ENCODE results near the gene TRAK1.
"Not testable (repeated sequence)": the region's sequence is repeated elsewhere in the genome, so short reads cannot be mapped to it uniquely, and the experiment has no call there.

The TRAK1 gene

DNA sequence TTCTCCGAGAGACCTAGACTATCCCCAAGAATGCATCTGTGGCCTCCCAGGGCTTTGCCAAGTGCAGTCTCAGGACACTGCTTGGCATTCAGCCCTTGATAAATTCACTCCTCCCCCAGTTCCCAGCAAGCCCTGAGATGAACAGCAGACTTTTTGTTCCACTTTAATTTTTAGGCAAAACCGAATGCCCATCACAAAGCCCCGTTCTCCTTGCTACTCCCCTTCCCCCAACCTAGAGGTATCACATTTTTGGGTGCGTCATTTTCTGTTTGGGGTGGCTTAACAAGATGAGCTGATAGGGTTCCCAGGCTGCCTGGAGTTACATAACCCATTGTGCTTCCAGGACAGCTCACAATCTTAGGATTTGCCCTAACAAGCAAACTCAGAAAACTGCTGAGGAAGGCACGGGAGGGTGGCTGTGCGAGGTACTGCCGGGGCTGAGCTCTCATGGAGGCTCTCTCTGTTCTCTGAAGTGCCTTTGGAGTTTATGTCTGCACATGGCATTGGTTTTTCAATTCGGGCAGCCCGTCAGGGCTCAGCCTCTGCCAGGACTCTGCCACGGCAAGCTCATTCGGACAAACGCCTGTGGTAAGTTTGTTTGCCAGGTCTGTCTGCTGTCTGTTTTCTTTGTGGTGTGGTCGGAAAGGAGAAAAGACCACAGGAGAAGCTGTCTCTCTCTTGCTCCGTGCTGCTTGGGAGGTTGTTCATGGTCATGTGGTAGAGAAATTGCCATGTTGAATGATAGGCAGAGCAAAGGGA, at the start of gene TRAK1:
Gene TRAK1 (plus strand): TSS at position 385 of the 759 bp plus-strand sequence. CDS start 113 bp downstream, at position 498.
- DNase-seq = no peak

GRCh38 chr3:42042747-42043098, 48.4 kb upstream of the TRAK1 start:
- DNase-seq = no peak

GRCh38 chr3:42043099-42043813, 47.9 kb upstream of the TRAK1 start:
- no peak for DNase-seq

GRCh38 chr3:42045708-42046243, 45.4 kb upstream of the TRAK1 start:
- DNase-seq = no peak

DNA sequence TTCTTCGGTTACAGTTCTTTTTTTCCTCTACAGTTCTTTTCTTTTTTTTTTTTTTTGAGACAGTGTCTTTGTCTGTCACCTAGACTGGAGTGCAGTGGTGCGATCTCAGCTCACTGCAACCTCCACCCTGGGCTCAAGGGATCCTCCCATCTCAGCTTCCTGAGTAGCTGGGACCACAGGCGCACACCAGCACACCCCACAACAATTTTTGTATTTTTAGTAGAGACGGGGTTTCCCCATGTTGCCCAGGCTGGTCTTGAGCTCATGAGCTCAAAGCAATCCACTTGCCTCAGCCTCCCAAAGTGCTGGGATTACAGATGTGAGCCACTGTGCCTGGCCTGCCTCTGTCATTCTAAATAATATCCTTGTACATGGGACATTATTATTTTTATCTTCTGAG, 42.6 kb upstream of the TRAK1 start:
- not testable (repeated sequence) for DNase-seq

DNA sequence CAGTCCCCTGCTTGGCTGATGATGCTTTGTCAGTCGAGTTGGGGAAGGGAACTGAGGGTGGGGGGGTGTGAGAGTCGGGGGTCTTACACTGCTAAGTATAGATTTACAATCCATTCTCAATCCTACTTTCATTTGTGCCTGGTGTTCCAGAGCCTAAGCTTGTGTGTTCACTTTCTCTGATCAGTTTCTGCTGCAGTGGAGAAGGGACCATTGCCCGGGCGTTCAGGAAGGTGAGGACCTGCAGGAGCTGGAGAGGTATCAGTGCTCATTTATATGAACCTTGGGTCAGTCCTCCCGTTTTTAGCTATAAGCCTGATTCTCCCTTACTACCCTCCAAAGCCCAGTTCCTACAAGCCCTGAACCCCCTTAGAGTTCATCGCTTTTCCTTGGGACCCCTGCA, 41.0 kb upstream of the TRAK1 start:
- no peak for DNase-seq

DNA sequence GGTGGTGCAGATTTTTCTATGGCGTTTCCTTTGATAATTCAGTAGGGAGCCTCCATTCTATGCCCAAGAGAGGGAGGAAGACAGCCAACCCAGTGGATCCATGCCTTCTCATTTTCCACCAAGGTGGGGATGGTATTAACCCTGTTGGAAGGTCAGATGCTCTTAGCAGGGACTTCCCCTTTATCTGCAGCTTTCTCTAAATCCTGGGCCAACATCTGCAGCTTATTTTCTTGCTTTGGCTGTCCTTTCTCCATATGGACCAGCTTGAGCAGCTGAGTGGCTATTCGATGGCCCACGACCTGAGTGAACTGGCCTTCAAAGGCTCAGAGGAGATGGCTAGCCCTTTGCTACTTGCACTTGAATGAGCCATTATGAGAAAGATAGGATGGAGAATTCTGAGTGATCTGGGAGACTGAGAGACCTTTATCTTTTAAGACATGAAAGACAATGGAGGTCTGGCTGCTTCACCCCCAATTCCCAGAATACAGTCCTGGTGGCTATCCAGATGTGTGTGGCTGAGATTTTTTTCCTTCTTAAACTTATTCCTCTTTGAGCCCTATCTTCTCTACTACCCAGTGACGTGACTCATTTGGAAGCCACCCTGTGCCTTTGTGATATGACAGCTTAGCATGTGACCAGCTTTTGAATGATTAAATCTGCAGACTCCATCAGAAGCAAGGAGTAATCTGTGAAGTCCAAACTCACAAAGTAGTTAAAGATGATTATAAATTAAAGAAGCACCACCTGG, 39.6 kb upstream of the TRAK1 start:
- no peak for DNase-seq

DNA sequence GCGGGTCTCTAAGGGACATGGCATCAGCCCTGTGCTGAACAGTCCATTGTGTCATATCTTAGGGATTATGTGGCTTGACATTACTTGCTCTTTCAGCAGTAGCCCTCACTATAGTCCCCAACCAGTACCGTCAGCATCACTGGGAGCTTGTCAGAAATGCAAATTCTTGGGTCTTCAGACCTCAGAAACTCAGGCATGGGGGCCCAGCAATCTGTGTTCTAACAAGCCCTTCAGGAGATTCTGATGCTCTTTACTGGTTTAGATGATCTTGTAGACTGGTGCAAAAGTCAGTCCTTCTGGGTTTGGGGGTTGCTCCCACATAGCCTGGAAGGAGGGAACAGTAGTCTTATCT, 39.0 kb upstream of the TRAK1 start:
- no peak for DNase-seq

- DNase-seq = no peak
Observed at GRCh38 chr3:42052484-42053351, 38.4 kb upstream of the TRAK1 start.

GRCh38 chr3:42053476-42053875, 37.7 kb upstream of the TRAK1 start:
- DNase-seq = no peak

DNA sequence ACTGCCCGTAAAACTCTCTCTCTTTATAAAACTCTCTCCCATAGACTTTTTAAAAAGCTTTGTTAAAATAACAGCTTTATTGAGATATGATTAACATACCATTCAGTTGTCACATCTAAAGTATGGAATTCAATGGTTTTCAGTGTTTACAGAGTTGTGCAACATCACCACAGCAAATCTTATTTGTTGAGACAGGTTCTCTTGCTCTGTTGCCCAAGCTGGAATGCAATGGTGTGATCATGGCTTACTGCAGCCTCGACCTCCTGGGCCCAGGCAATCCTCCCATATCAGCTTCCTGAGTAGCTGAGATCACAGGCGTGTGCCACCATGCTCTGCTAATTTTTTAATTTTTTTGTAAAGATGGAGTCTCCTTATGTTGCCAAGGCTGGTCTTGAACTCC, 35.9 kb upstream of the TRAK1 start:
- DNase-seq = no peak

DNA sequence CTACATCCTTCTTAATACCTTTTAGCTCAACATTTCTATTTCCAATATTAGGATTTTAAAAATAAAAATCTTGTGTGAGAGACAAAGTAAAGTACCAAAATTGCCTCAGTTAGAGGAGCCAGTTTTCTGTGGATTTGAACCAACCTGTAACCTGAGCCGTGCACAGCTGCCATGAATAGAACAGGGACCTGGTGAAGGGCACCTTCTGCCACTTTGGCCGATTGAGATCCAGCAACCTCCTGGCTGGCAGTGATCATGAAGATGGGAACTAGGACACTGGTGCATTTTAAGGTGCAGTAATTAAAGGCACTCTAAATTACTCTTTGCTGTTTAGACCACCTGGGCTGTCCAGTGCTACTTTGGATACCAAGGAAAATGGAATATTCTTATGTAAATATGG, 34.3 kb upstream of the TRAK1 start:
- DNase-seq = no peak

DNA sequence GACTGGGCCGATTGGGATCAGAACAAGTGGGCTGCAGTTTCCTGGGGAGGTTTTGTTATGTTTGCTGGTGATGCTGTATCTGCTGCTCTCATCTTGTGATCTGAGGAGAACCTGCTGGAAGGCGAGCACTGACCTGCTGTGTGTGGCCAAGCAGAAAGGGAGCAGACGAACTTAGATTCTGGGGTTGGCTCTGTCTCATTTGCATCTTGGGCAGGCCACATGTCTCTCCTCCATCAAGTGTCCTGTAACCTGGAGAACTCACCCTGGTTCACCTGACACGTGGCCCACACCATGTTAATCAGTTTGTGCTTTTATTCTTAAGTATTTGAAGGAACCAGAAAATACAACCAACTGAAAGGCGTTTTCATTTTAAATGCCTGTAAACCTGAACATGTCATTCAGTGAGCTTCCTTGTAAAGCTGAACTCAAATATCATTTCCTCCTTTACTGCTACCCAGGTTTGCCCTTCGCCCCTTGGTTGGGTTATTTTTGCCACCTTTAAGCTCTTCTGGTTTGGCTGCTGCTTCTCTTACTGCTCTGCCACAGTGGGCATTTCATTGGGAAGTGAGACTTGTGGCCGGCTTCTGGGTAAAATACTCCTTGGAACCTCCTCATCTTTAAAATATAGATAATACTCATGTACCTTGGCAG, 33.5 kb upstream of the TRAK1 start:
- DNase-seq = no peak

GRCh38 chr3:42061025-42061712, 30.0 kb upstream of the TRAK1 start:
- DNase-seq = no peak

- DNase-seq = peak; percentile 79
Observed at GRCh38 chr3:42061713-42062380, 29.3 kb upstream of the TRAK1 start.

DNA sequence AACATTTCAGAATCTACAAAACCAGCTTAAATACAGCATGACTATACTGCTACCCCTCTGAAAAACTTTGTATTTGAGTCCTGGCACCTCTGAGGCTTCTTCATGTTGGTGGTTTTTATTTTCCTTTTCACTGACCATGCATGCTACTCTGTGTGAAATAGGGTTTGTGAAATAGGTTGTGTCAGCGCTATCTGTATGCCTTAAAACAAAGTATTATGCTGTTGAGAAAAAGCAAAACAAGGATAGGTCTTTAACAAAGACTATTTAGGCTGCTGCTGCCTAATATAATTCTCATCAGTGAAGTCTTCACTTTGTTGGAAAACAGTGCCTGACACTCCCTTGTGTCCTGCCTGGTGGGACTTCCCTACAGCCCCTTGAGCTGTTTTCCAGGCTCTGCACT, 28.7 kb upstream of the TRAK1 start:
- DNase-seq = no peak

DNA sequence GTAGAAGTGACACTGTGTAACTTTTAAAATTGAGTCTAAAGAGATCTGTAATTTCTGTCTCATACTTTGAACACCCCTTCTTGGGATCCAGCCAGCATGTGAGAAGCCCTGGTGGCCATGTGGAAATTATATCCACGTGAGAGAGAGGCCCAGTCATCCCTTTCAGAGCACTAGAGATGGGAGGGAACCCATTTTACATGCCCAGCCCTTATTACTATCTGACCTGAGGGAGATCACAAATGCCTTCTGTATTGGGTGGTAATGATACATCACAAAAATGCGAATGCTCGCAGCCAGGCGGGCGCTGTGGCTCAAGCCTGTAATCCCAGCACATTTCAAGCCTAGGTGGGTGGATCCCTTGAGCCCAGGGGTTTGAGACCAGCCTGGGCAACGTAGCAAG, 27.3 kb upstream of the TRAK1 start:
- peak; percentile 76 for DNase-seq

DNA sequence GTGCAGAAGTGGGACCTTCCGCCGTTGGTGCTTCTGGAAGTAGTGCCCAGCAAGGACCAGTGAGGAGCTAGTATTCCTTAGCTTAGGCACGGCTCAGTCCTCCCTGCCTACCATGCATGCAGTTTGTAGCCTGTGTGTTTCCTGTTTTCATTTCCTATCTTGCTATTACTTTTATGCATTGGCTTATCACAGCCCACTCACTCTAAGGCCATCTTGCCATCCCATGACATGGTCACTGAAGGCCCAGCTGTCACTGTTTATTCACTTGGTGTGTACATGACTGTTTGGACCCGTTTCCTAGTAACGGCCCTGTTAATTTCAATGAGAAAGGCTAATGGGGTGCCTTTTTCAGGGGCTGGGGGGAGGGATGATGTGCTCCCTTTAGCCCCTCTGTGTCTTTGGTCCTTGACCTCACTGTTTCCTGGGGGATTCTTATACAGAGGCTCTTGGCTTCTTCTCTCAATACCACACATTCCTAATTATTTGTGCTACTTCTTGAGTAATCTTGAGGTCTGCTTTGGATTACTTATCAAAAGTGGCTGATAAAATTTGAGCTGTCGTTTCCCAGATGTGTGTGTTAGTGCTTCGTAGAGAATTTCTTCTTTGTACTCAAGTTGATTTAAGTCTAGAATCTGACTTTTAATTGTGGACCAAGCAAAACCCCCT, 24.5 kb upstream of the TRAK1 start:
- no peak for DNase-seq

GRCh38 chr3:42067326-42067725, 23.8 kb upstream of the TRAK1 start:
- DNase-seq = peak; percentile 34
